ENCODE results near the gene CCDC71. TPM values are rescaled to one million over a fixed set of nuclear protein-coding genes. Genes with fewer than 3 reads are reported as not detected.

CCDC71 gene
- 24.4 and 24.9 TPM in 2 replicates for total RNA-seq

GRCh38 chr3:49165771-49166751, at the start of gene CCDC71:
Gene CCDC71 (minus strand): TSS chr3:49166331. CDS start chr3:49164208, 2,123 bp downstream.
- intact Hi-C loops (cut with micrococcal nuclease) = loop anchor here (5.0 to 10.0 kb wide), 3 partner anchors 44 to 181 kb away; partner anchors contain the start of genes USP19 and USP4
- Mint-ChIP-seq H3K27me3 (ENCODE audit: low read depth) (no peaks in the 10 kb centered on the region), H3K4me1 (ENCODE audit: low read depth) (peaks cover 24% of the 10 kb centered on the region), H3K36me3 (ENCODE audit: low read depth) (peaks cover 42% of the 10 kb centered on the region), H3K9me3 (no peaks in the 10 kb centered on the region), H3K4me3 (ENCODE audit: low read depth) (peak within 1 kb of the TSS; percentile 93), H3K27ac (peak within 1 kb of the TSS; percentile 85)
- DNase-seq (ENCODE audit: low spot score) = peak; percentile 72

GRCh38 chr3:49213998-49214397, 47.9 kb upstream of the CCDC71 start:
- no peak for DNase-seq (ENCODE audit: low spot score)
- no peak overlapping the region for H3K4me3 Mint-ChIP-seq (ENCODE audit: low read depth)
- H3K9me3 Mint-ChIP-seq = peaks cover 10% of the 10 kb centered on the region
- H3K4me1 Mint-ChIP-seq (ENCODE audit: low read depth) = peaks cover 3% of the 10 kb centered on the region
- H3K27ac Mint-ChIP-seq = no peak overlapping the region
- intact Hi-C loops (cut with micrococcal nuclease) = no loop called here
- H3K27me3 Mint-ChIP-seq (ENCODE audit: low read depth) = no peaks in the 10 kb centered on the region
- H3K36me3 Mint-ChIP-seq (ENCODE audit: low read depth) = no peaks in the 10 kb centered on the region

- intact Hi-C loops (cut with micrococcal nuclease) = no loop called here
- Mint-ChIP-seq H3K36me3 (ENCODE audit: low read depth) (no peaks in the 10 kb centered on the region), H3K9me3 (peaks cover 10% of the 10 kb centered on the region), H3K4me1 (ENCODE audit: low read depth) (peaks cover 3% of the 10 kb centered on the region), H3K27ac (no peak overlapping the region), H3K27me3 (ENCODE audit: low read depth) (no peaks in the 10 kb centered on the region), H3K4me3 (ENCODE audit: low read depth) (no peak overlapping the region)
- no peak for DNase-seq (ENCODE audit: low spot score)
These were observed 47.4 kb upstream of the CCDC71 start for GRCh38 chr3:49213541-49213943.

DNA sequence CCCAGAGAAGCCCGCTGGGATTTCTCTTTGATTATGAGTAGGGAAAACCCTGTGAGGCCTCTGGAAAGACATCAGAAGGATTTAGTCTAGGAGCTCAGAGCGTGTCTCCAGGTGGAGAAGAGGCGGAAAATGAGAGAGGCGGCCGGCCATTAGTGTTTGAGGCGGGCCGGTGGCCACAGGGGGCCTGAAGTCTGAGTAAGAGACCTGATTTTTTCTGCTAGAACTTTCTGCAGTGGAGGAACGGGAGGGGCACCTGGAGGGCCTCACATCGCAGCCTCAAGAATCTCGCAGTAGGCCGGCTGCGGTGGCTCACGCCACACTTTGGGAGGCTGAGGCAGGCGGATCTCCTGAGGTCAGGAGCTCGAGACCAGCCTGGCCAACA, 33.8 kb upstream of the CCDC71 start:
- Mint-ChIP-seq H3K27ac (no peak overlapping the region), H3K4me3 (ENCODE audit: low read depth) (no peak overlapping the region), H3K36me3 (ENCODE audit: low read depth) (no peaks in the 10 kb centered on the region), H3K9me3 (no peaks in the 10 kb centered on the region), H3K4me1 (ENCODE audit: low read depth) (no peaks in the 10 kb centered on the region), H3K27me3 (ENCODE audit: low read depth) (peaks cover 5% of the 10 kb centered on the region)
- no peak for DNase-seq (ENCODE audit: low spot score)
- intact Hi-C loops (cut with micrococcal nuclease) = no loop called here

DNA sequence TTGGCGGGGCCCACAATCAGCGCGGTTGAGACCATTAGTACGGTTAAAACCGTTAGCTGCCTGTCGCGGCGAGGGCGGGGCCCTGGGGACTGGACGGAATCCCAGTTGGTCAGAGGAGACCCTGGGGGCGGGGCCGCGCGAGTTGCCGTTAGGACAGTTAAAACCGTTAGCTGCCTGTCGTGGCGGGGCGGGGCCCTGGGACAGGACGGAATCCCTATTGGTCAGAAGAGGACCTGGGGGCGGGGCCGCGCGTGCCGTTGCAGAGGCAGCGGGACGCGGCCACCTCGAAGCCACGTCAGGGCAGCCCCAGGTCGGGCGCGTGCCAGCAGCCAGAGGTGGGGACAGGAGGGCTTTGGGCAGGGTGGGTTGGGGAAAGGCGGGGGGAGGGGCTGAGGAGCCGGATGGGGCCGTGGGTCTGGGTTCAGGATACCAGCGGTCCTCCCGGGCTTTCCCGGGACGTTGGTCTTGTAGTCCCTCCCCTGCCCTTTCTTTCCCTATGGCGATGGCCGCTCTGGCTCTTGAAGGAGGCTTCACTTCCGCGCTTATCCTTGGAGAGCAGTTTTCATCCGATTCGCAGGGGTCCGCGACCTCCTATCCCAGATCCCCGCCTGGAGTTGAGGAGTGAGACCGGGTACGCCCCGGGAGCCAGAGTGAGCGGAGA, 33.2 kb upstream of the CCDC71 start:
- H3K4me3 Mint-ChIP-seq (ENCODE audit: low read depth) = no peak overlapping the region
- intact Hi-C loops (cut with micrococcal nuclease) = no loop called here
- no peaks in the 10 kb centered on the region for H3K36me3 Mint-ChIP-seq (ENCODE audit: low read depth)
- no peaks in the 10 kb centered on the region for H3K9me3 Mint-ChIP-seq
- no peak overlapping the region for H3K27ac Mint-ChIP-seq
- H3K27me3 Mint-ChIP-seq (ENCODE audit: low read depth) = peaks cover 4% of the 10 kb centered on the region
- H3K4me1 Mint-ChIP-seq (ENCODE audit: low read depth) = no peaks in the 10 kb centered on the region
- no peak for DNase-seq (ENCODE audit: low spot score)

GRCh38 chr3:49198611-49199230, 32.6 kb upstream of the CCDC71 start:
- peaks cover 2% of the 10 kb centered on the region for H3K27me3 Mint-ChIP-seq (ENCODE audit: low read depth)
- H3K36me3 Mint-ChIP-seq (ENCODE audit: low read depth) = no peaks in the 10 kb centered on the region
- H3K4me1 Mint-ChIP-seq (ENCODE audit: low read depth) = no peaks in the 10 kb centered on the region
- intact Hi-C loops (cut with micrococcal nuclease) = no loop called here
- DNase-seq (ENCODE audit: low spot score) = no peak
- no peaks in the 10 kb centered on the region for H3K9me3 Mint-ChIP-seq
- H3K4me3 Mint-ChIP-seq (ENCODE audit: low read depth) = no peak overlapping the region
- no peak overlapping the region for H3K27ac Mint-ChIP-seq

- Mint-ChIP-seq H3K4me1 (ENCODE audit: low read depth) (no peaks in the 10 kb centered on the region), H3K27ac (no peak overlapping the region), H3K36me3 (ENCODE audit: low read depth) (no peaks in the 10 kb centered on the region), H3K27me3 (ENCODE audit: low read depth) (peaks cover 2% of the 10 kb centered on the region), H3K4me3 (ENCODE audit: low read depth) (no peak overlapping the region), H3K9me3 (no peaks in the 10 kb centered on the region)
- DNase-seq (ENCODE audit: low spot score) = no peak
- intact Hi-C loops (cut with micrococcal nuclease) = no loop called here
These were observed 32.0 kb upstream of the CCDC71 start for GRCh38 chr3:49198161-49198560.

DNA sequence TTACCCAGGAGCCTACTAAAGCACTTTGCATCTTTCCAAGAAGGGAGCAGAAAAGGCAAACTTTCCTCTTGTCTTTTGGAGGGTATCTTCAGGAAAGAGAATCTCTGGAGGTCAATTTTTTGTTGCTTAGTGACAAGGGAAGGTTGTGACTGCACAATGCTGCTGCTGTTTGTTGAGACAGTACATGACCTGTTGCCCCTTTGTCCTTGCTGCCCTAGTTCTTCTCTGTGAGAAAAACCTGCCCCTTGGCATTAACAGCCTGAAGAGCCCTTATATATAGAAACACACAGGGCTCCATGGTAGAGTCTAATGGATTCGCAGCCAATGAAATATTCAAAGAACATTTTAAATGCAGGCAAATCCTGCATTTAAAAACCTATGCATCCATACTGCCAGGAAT, 25.6 kb upstream of the CCDC71 start:
- DNase-seq (ENCODE audit: low spot score) = no peak
- intact Hi-C loops (cut with micrococcal nuclease) = no loop called here
- H3K27me3 Mint-ChIP-seq (ENCODE audit: low read depth) = no peaks in the 10 kb centered on the region
- no peaks in the 10 kb centered on the region for H3K36me3 Mint-ChIP-seq (ENCODE audit: low read depth)
- H3K4me3 Mint-ChIP-seq (ENCODE audit: low read depth) = no peak overlapping the region
- H3K4me1 Mint-ChIP-seq (ENCODE audit: low read depth) = no peaks in the 10 kb centered on the region
- no peaks in the 10 kb centered on the region for H3K9me3 Mint-ChIP-seq
- H3K27ac Mint-ChIP-seq = no peak overlapping the region

- Mint-ChIP-seq H3K27ac (no peak overlapping the region), H3K4me3 (ENCODE audit: low read depth) (no peak overlapping the region), H3K4me1 (ENCODE audit: low read depth) (no peaks in the 10 kb centered on the region), H3K27me3 (ENCODE audit: low read depth) (peaks cover 10% of the 10 kb centered on the region), H3K9me3 (no peaks in the 10 kb centered on the region), H3K36me3 (ENCODE audit: low read depth) (no peaks in the 10 kb centered on the region)
- no peak for DNase-seq (ENCODE audit: low spot score)
- intact Hi-C loops (cut with micrococcal nuclease) = no loop called here
These were observed 17.7 kb upstream of the CCDC71 start for GRCh38 chr3:49183873-49184272.

DNA sequence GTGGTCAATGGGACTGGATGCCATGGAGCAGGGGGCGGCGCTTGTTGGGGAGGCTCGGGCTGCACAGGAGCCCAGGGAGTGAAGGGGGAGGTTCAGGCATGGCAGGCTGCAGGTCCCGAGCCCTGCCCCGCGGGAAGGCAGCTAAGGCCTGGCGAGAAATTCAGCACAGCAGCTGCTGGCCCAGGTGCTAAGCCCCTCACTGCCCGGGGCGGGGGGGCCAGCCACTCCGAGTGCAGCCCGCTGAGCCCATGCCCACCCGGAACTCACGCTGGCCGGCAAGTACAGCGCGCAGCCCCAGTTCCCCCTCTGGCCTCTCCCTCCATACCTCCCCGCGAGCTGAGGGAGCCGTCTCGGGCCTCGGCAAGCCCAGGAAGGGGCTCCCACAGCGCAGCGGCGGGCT, 16.6 kb upstream of the CCDC71 start:
- H3K4me3 Mint-ChIP-seq (ENCODE audit: low read depth) = no peak overlapping the region
- no peak for DNase-seq (ENCODE audit: low spot score)
- H3K27ac Mint-ChIP-seq = no peak overlapping the region
- H3K27me3 Mint-ChIP-seq (ENCODE audit: low read depth) = peaks cover 12% of the 10 kb centered on the region
- intact Hi-C loops (cut with micrococcal nuclease) = no loop called here
- no peaks in the 10 kb centered on the region for H3K36me3 Mint-ChIP-seq (ENCODE audit: low read depth)
- no peaks in the 10 kb centered on the region for H3K9me3 Mint-ChIP-seq
- H3K4me1 Mint-ChIP-seq (ENCODE audit: low read depth) = no peaks in the 10 kb centered on the region

- no peak overlapping the region for H3K27ac Mint-ChIP-seq
- no peaks in the 10 kb centered on the region for H3K36me3 Mint-ChIP-seq (ENCODE audit: low read depth)
- no peak overlapping the region for H3K4me3 Mint-ChIP-seq (ENCODE audit: low read depth)
- intact Hi-C loops (cut with micrococcal nuclease) = no loop called here
- H3K4me1 Mint-ChIP-seq (ENCODE audit: low read depth) = no peaks in the 10 kb centered on the region
- H3K9me3 Mint-ChIP-seq = no peaks in the 10 kb centered on the region
- DNase-seq (ENCODE audit: low spot score) = no peak
- H3K27me3 Mint-ChIP-seq (ENCODE audit: low read depth) = peaks cover 11% of the 10 kb centered on the region
These were observed 15.2 kb upstream of the CCDC71 start for GRCh38 chr3:49181351-49181750.

DNA sequence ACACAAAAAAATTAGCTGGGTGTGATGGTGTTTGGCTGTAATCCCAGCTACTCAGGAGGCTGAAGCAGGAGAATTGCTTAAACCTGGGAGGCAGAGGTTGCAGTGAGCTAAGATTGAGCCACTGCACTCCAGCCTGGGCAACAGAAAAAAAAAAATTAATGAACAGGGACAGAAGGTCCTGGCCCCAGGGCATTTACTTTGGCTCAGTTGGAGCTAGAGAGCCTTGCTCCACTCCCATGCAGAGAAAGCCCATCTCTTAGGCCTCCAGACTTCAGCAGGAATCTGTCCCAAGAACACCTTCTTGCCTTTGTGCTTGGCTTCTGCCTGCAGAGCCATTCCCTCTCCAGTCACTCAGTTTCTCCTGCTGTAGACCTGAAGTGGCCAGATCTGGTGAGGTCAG, 14.0 kb upstream of the CCDC71 start:
- no peaks in the 10 kb centered on the region for H3K36me3 Mint-ChIP-seq (ENCODE audit: low read depth)
- intact Hi-C loops (cut with micrococcal nuclease) = no loop called here
- no peaks in the 10 kb centered on the region for H3K4me1 Mint-ChIP-seq (ENCODE audit: low read depth)
- no peak overlapping the region for H3K4me3 Mint-ChIP-seq (ENCODE audit: low read depth)
- no peak for DNase-seq (ENCODE audit: low spot score)
- no peaks in the 10 kb centered on the region for H3K9me3 Mint-ChIP-seq
- peaks cover 11% of the 10 kb centered on the region for H3K27me3 Mint-ChIP-seq (ENCODE audit: low read depth)
- H3K27ac Mint-ChIP-seq = no peak overlapping the region

GRCh38 chr3:49177073-49177472, 10.9 kb upstream of the CCDC71 start:
- Mint-ChIP-seq H3K9me3 (no peaks in the 10 kb centered on the region), H3K36me3 (ENCODE audit: low read depth) (no peaks in the 10 kb centered on the region), H3K4me3 (ENCODE audit: low read depth) (no peak overlapping the region), H3K4me1 (ENCODE audit: low read depth) (peaks cover under 1% of the 10 kb centered on the region), H3K27me3 (ENCODE audit: low read depth) (peaks cover 11% of the 10 kb centered on the region), H3K27ac (no peak overlapping the region)
- DNase-seq (ENCODE audit: low spot score) = no peak
- intact Hi-C loops (cut with micrococcal nuclease) = loop anchor here (10.0 kb wide), 1 partner anchor 98 kb away; the partner anchor contains the start of gene C3orf62

Measured in activated T-helper 2 cell treated with anti-CD3 and anti-CD28 coated beads, Interferon-gamma antibody, Interleukin-2, Interleukin-4, amounts not matched to agents 10 μg/mL and 5 μg/mL and 100 μg/mL, durations not matched to agents 14 hours and 24 hours and 36 hours (primary cell).